GM21367 (cell line): ENCODE results near the gene HUS1.
"Not testable (repeated sequence)": the region's sequence is repeated elsewhere in the genome, so short reads cannot be mapped to it uniquely, and the experiment has no call there.

Experiments used
- ATAC-seq: cut with Tn5 transposase; IDR thresholded peaks from one replicate; pipeline ENCODE4 v1.9.1; 2021; ENCODE audit not compliant: unreplicated experiment

The HUS1 gene

GRCh38 chr7:47931005-47932004 lies 48.1 kb downstream of the HUS1 start:
- no peak for ATAC-seq

DNA sequence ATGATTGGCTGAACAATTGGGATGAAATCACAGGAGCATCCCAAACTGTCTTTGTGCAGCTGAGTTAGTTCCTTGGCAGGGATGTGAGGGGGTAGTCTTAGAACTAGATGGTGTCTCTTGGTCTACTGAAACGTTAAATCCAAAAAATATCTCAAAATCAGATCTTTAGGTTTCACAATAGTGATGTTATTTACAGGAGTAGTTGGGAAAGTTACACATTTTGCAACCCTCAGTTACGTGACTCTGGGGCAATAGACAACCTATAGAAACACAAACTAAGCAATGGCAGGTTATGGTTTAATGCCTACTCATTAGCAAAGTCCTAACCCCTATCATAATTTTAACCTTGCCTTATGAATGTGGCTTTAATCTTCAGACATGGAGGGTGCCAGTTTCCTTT lies 55.1 kb downstream of the HUS1 start:
- no peak for ATAC-seq

DNA sequence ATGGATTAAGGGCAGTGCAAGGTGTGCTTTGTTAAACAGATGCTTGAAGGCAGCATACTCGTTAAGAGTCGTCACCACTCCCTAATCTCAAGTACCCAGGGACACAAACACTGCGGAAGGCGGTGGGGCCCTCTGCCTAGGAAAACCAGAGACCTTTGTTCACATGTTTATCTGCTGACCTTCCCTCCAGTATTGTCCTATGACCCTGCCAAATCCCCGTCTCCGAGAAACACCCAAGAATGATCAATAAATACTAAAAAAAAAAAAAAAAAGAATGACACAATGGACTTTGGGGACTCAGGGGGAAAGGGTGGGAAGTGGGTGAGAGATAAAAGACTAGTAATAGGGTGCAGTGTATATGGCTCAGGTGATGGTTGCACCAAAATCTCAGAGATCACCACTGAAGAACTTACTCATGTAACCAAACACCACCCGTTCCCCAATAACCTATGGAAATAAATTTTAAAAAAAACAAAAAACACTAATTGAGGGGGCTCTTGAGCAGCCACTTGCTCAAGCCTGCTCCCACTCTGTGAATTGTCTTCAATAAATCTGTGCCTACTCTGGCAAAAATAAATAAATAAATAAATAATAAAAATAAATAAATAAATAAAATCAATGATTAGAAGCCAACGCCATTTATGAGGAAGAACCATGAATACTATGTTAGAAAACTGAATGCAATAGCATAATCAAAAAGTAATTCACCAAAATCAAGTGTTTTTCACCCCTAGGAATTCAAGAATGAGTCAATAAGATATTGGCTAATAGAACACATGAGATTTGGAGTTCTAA lies 56.1 kb downstream of the HUS1 start:
- not testable (repeated sequence) for ATAC-seq

- ATAC-seq: not testable (repeated sequence)
Measured at GRCh38 chr7:47916514-47916913, 62.9 kb downstream of the HUS1 start.

GRCh38 chr7:47915616-47915976 lies 63.8 kb downstream of the HUS1 start:
- no peak for ATAC-seq

DNA sequence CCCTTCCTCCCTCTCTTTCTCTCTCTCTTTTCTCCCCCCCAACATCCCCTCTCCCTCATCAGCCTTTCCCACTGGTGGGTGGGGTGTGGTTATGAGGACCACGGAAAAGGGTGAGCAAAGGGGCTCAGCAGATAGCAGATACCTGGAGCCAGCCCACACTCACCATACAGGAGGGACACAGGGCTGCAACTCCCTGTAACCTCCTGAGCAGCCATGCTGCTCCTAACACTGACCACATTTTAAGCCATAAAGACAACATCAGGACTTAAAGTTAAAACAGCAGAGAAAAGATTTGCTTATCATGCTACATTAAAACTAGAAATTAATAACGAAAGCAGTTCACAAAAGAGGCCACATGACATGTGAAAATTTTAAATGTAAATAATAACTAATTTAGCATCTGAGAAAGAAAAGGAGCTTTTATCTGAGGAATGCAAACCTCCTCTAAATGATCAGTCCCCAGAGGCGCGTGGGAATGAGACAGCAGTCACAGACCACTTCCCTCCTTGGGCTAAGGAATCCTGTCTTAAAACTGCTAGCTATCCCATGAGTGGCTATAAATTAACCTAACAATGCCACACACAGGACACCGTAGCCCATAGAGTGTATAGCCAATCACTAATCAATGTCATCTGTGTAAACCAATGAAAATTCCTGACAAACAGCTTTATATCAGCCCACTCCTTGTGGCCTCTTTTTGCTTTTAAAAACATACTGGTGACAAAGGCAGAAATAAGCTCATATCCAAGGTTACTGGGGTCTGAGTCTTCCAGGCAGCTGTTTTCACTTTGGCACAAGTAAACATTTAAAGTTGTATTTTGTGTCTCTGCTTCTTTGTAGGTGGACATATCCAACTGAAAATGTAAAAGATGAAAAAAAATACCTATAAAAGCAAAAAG lies 64.4 kb downstream of the HUS1 start:
- no peak for ATAC-seq
